ENCODE data around the gene COX17.

Gene COX17

DNA sequence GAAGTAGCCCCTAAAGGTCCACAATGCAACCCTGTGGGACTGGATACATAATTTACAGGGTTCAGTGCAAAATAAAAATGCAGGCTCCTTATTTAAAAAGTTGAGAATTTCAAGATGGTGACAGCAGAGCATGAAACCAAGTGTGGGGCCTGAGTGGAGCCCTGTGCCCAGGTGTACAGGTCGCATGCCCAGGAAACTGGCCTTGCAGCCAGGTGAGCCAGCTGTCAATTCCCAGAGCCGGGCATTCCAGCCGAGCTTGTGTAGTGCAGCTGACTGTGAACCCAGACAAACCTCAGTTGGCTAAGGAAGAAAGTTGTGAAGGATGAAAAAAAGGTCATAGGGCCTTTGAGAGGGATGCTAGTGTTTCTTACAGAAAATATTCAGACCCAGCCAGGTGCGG, 44.4 kb downstream of the COX17 start:
- H4K91ac ChIP-seq (ENCODE audit: low read depth, low read length), result no peak overlapping the region
- H3K27ac ChIP-seq (ENCODE audit: low read depth, low read length), result no peak overlapping the region
- H2AK5ac ChIP-seq (ENCODE audit: low read length), result no peak overlapping the region
- WGBS (ENCODE audit: extremely low coverage, insufficient coverage, insufficient read length), result no CpG with 5 or more reads among the region's 4 CpGs
- no peak overlapping the region for H4K12ac ChIP-seq (ENCODE audit: low read depth, low read length)
- H2BK5ac ChIP-seq (ENCODE audit: low read depth, low read length, poor library complexity), result no peak overlapping the region
- no peak overlapping the region for H2BK12ac ChIP-seq (ENCODE audit: low read length)
- no peak overlapping the region for H3K14ac ChIP-seq (ENCODE audit: low read length)
- no peak overlapping the region for H3K4me2 ChIP-seq (ENCODE audit: low read length)
- H3K23ac ChIP-seq (ENCODE audit: low read length), result no peak overlapping the region
- no peak overlapping the region for H4K8ac ChIP-seq (ENCODE audit: low read depth, low read length)
- DNase-seq, result no peak
- no peak overlapping the region for H3K4me3 ChIP-seq (ENCODE audit: low read depth, low read length)
- no peaks in the 10 kb centered on the region for H3K79me2 ChIP-seq (ENCODE audit: control insufficient read depth, insufficient read depth, low read length, poor library complexity)
- H3K4ac ChIP-seq (ENCODE audit: low read depth, low read length), result no peak overlapping the region
- H2AFZ ChIP-seq (ENCODE audit: insufficient read depth, low read length, poor library complexity), result no peak overlapping the region
- H3K18ac ChIP-seq (ENCODE audit: low read length), result no peak overlapping the region
- no peak overlapping the region for H3K9ac ChIP-seq (ENCODE audit: low read length)
- H3K79me1 ChIP-seq (ENCODE audit: low read length), result peaks cover 7% of the 10 kb centered on the region
- no peak overlapping the region for H2BK120ac ChIP-seq (ENCODE audit: insufficient read depth, low read length, poor library complexity)
- peaks cover 4 to 11% of the 10 kb centered on the region in 2 experiments for H3K36me3 ChIP-seq (ENCODE audit: control insufficient read depth in 1 of 2, insufficient read depth in 2 of 2, low read length in 2 of 2)
- H3K4me1 ChIP-seq (ENCODE audit: control insufficient read depth in 1 of 2, insufficient read depth in 2 of 2, low read length in 2 of 2), result peaks cover 7 to 10% of the 10 kb centered on the region in 2 experiments
- H3K9me3 ChIP-seq (ENCODE audit: insufficient read depth, low read depth, low read length), result no peaks in the 10 kb centered on the region
- H3K27me3 ChIP-seq (ENCODE audit: insufficient read depth, low read length), result no peaks in the 10 kb centered on the region

DNA sequence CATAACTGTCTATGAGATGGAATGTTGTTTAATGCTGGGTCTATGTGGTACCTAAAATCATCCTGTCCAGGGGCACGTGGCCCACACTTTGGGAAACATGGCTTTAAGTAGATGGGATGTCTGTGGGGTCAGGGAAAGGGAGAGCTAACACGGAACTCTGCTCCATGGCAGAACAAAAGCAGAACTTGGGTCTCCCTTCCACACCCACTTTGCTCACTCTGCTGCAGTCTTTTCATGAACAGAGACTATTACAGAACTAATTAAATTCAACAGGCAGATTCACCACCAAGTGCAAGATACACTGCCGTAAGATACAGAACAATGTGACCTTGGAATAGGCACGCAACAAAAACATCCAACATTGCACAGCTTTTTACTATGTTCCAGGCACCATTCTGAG, 45.0 kb downstream of the COX17 start:
- Histone ChIP-seq H2AFZ (ENCODE audit: insufficient read depth, low read length, poor library complexity) (no peak overlapping the region), H3K9me3 (ENCODE audit: insufficient read depth, low read depth, low read length) (no peaks in the 10 kb centered on the region), H3K9ac (ENCODE audit: low read length) (no peak overlapping the region), H3K27ac (ENCODE audit: low read depth, low read length) (no peak overlapping the region), H3K4me2 (ENCODE audit: low read length) (no peak overlapping the region), H3K27me3 (ENCODE audit: insufficient read depth, low read length) (no peaks in the 10 kb centered on the region), H2AK5ac (ENCODE audit: low read length) (no peak overlapping the region), H2BK120ac (ENCODE audit: insufficient read depth, low read length, poor library complexity) (no peak overlapping the region), H4K91ac (ENCODE audit: low read depth, low read length) (no peak overlapping the region), H3K18ac (ENCODE audit: low read length) (no peak overlapping the region), H3K79me2 (ENCODE audit: control insufficient read depth, insufficient read depth, low read length, poor library complexity) (no peaks in the 10 kb centered on the region), H3K23ac (ENCODE audit: low read length) (no peak overlapping the region), H3K4me1 (ENCODE audit: control insufficient read depth in 1 of 2, insufficient read depth in 2 of 2, low read length in 2 of 2) (peaks cover 7% of the 10 kb centered on the region in 2 experiments), H4K8ac (ENCODE audit: low read depth, low read length) (no peak overlapping the region), H3K4me3 (ENCODE audit: low read depth, low read length) (no peak overlapping the region), H3K4ac (ENCODE audit: low read depth, low read length) (no peak overlapping the region), H2BK5ac (ENCODE audit: low read depth, low read length, poor library complexity) (no peak overlapping the region), H3K79me1 (ENCODE audit: low read length) (peaks cover 7% of the 10 kb centered on the region), H4K12ac (ENCODE audit: low read depth, low read length) (no peak overlapping the region), H2BK12ac (ENCODE audit: low read length) (peak overlapping the region; percentile 75), H3K36me3 (ENCODE audit: control insufficient read depth in 1 of 2, insufficient read depth in 2 of 2, low read length in 2 of 2) (peaks cover 4 to 11% of the 10 kb centered on the region in 2 experiments), H3K14ac (ENCODE audit: low read length) (no peak overlapping the region)
- no peak for DNase-seq
- no CpG with 5 or more reads among the region's 4 CpGs for WGBS (ENCODE audit: extremely low coverage, insufficient coverage, insufficient read length)

DNA sequence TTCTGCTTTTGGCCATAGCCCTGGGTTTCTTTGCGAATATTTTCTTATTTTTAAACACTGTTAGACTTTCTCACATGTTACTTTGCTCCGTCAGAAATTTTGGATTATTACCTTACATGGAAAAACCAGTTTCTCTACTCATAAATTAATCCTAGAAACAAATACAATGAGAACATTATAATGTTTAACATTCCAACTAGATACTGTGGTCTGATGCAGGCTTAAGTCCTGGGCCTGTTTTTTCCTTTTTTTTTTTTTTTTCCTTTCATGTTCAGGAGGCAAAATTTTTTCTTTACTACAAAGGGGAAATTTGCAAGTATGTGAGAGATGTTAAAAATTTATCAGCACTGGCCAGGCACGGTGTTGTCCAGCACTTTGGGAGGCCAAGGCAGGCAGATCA, 45.7 kb downstream of the COX17 start:
- H3K4ac ChIP-seq (ENCODE audit: low read depth, low read length), result no peak overlapping the region
- H3K9ac ChIP-seq (ENCODE audit: low read length), result no peak overlapping the region
- H3K4me1 ChIP-seq (ENCODE audit: control insufficient read depth in 1 of 2, insufficient read depth in 2 of 2, low read length in 2 of 2), result peaks cover 7% of the 10 kb centered on the region in 2 experiments
- H4K91ac ChIP-seq (ENCODE audit: low read depth, low read length), result no peak overlapping the region
- no CpG with 5 or more reads among the region's 3 CpGs for WGBS (ENCODE audit: extremely low coverage, insufficient coverage, insufficient read length)
- peaks cover 4 to 11% of the 10 kb centered on the region in 2 experiments for H3K36me3 ChIP-seq (ENCODE audit: control insufficient read depth in 1 of 2, insufficient read depth in 2 of 2, low read length in 2 of 2)
- no peak overlapping the region for H2BK12ac ChIP-seq (ENCODE audit: low read length)
- no peak overlapping the region for H2BK5ac ChIP-seq (ENCODE audit: low read depth, low read length, poor library complexity)
- no peak overlapping the region for H3K4me2 ChIP-seq (ENCODE audit: low read length)
- no peak overlapping the region for H3K14ac ChIP-seq (ENCODE audit: low read length)
- no peak overlapping the region for H4K12ac ChIP-seq (ENCODE audit: low read depth, low read length)
- no peak overlapping the region for H3K4me3 ChIP-seq (ENCODE audit: low read depth, low read length)
- H3K27me3 ChIP-seq (ENCODE audit: insufficient read depth, low read length), result no peaks in the 10 kb centered on the region
- H3K9me3 ChIP-seq (ENCODE audit: insufficient read depth, low read depth, low read length), result no peaks in the 10 kb centered on the region
- peaks cover 7% of the 10 kb centered on the region for H3K79me1 ChIP-seq (ENCODE audit: low read length)
- H3K79me2 ChIP-seq (ENCODE audit: control insufficient read depth, insufficient read depth, low read length, poor library complexity), result no peaks in the 10 kb centered on the region
- H3K27ac ChIP-seq (ENCODE audit: low read depth, low read length), result no peak overlapping the region
- no peak overlapping the region for H3K18ac ChIP-seq (ENCODE audit: low read length)
- no peak overlapping the region for H2AK5ac ChIP-seq (ENCODE audit: low read length)
- H2BK120ac ChIP-seq (ENCODE audit: insufficient read depth, low read length, poor library complexity), result no peak overlapping the region
- H3K23ac ChIP-seq (ENCODE audit: low read length), result no peak overlapping the region
- H2AFZ ChIP-seq (ENCODE audit: insufficient read depth, low read length, poor library complexity), result no peak overlapping the region
- peak in 1 of 2 donors; percentile 45 for DNase-seq
- no peak overlapping the region for H4K8ac ChIP-seq (ENCODE audit: low read depth, low read length)

DNA sequence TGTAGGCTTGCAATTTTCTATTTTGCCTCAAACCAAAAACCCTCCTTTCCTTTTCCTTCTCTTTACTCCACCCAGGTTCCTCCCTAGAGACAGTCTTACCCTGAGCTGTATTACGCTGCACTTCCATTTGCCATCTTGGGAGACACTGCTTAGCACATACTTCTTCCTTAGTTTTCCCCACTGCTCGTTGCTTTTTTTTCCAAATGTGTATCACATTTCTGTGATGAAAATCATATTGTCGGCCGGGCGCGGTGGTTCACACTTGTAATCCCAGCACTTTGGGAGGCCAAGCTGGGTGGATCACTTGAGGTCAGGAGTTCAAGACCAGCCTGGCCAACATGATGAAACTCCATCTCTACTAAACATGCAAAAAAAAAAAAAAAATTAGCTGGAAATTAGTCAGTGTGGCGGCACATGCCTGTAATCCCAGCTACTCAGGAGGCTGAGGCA, 46.3 kb downstream of the COX17 start:
- Histone ChIP-seq H3K79me1 (ENCODE audit: low read length) (peaks cover 12% of the 10 kb centered on the region), H3K27me3 (ENCODE audit: insufficient read depth, low read length) (no peaks in the 10 kb centered on the region), H3K4ac (ENCODE audit: low read depth, low read length) (no peak overlapping the region), H3K23ac (ENCODE audit: low read length) (no peak overlapping the region), H2AFZ (ENCODE audit: insufficient read depth, low read length, poor library complexity) (no peak overlapping the region), H3K4me2 (ENCODE audit: low read length) (no peak overlapping the region), H4K8ac (ENCODE audit: low read depth, low read length) (no peak overlapping the region), H2BK120ac (ENCODE audit: insufficient read depth, low read length, poor library complexity) (no peak overlapping the region), H2AK5ac (ENCODE audit: low read length) (no peak overlapping the region), H2BK12ac (ENCODE audit: low read length) (no peak overlapping the region), H4K91ac (ENCODE audit: low read depth, low read length) (peak overlapping the region; percentile 38), H3K14ac (ENCODE audit: low read length) (no peak overlapping the region), H3K27ac (ENCODE audit: low read depth, low read length) (no peak overlapping the region), H4K12ac (ENCODE audit: low read depth, low read length) (no peak overlapping the region), H2BK5ac (ENCODE audit: low read depth, low read length, poor library complexity) (no peak overlapping the region), H3K18ac (ENCODE audit: low read length) (no peak overlapping the region), H3K9me3 (ENCODE audit: insufficient read depth, low read depth, low read length) (no peaks in the 10 kb centered on the region), H3K79me2 (ENCODE audit: control insufficient read depth, insufficient read depth, low read length, poor library complexity) (no peaks in the 10 kb centered on the region), H3K4me3 (ENCODE audit: low read depth, low read length) (no peak overlapping the region), H3K9ac (ENCODE audit: low read length) (no peak overlapping the region), H3K4me1 (ENCODE audit: control insufficient read depth in 1 of 2, insufficient read depth in 2 of 2, low read length in 2 of 2) (peaks cover 10 to 11% of the 10 kb centered on the region in 2 experiments), H3K36me3 (ENCODE audit: control insufficient read depth in 1 of 2, insufficient read depth in 2 of 2, low read length in 2 of 2) (peaks cover 4 to 9% of the 10 kb centered on the region in 2 experiments)
- WGBS (ENCODE audit: extremely low coverage, insufficient coverage, insufficient read length), result no CpG with 5 or more reads among the region's 7 CpGs
- no peak for DNase-seq
